Body of pancreas (tissue), 4 donors: ENCODE data around the gene EHMT1.

Source experiments
- POLR2A ChIP-seq, 3 donors: fragments of 450-650 bp; IDR thresholded peaks; one replicate each; pipeline ENCODE4 v1.6.1; 2016; ENCODE audit warnings: antibody characterized with exemption in 3 of 3, mild to moderate bottlenecking in 2 of 3
- TF ChIP-seq, protein P1 (sequence below), 7 experiments: fragments of 450-650 bp in 4 of 7; fragments of 200-600 bp in 3 of 7; sonication (generic) in 3 of 7; IDR thresholded peaks; one replicate each; pipeline ENCODE4 v1.5.1; 2016 to 2019; ENCODE audit warnings: antibody characterized with exemption in 7 of 7

DNA sequence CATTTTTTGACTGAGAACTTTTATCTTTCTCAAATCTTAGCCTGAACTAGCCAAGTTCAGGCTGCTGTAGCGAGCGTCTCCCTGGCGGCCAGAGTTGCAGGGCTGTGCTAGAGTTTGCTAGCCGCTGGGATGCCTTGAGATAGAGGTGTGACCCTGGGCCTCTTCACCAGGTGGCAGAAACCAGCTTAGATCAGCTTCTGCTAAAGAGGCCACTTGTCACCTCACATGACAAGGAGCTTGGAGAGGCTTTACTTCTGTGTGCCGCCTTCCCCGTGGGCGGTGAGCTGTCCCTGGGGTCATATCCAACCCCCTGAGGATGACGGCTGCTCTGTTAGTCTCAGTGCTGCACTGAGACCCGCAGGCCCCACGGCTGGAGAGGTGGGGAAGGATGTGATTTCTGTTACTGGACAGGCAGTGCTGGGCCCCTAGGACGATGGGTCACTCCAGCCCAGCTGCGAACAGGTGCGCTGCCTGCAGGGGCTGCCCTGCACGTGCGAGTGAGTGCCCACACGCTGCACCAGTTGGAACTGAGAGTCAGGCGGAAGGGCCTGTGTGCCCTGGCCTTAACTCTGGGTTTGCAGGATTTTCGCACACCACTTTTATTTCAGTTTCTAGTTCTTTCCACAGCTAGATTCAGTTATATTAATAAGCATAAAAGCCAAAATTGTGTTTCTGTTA is 63.8 kb downstream of the EHMT1 start:
- TF ChIP-seq POLR2A (IDR thresholded peaks at IDR 0.05): no peak
- TF ChIP-seq, protein P1, sequence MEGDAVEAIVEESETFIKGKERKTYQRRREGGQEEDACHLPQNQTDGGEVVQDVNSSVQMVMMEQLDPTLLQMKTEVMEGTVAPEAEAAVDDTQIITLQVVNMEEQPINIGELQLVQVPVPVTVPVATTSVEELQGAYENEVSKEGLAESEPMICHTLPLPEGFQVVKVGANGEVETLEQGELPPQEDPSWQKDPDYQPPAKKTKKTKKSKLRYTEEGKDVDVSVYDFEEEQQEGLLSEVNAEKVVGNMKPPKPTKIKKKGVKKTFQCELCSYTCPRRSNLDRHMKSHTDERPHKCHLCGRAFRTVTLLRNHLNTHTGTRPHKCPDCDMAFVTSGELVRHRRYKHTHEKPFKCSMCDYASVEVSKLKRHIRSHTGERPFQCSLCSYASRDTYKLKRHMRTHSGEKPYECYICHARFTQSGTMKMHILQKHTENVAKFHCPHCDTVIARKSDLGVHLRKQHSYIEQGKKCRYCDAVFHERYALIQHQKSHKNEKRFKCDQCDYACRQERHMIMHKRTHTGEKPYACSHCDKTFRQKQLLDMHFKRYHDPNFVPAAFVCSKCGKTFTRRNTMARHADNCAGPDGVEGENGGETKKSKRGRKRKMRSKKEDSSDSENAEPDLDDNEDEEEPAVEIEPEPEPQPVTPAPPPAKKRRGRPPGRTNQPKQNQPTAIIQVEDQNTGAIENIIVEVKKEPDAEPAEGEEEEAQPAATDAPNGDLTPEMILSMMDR (IDR thresholded peaks at IDR 0.05): no peak
